GM19025 (cell line): Measurements from ENCODE around the gene CLEC17A.
"Not testable (repeated sequence)": the region's sequence is repeated elsewhere in the genome, so short reads cannot be mapped to it uniquely, and the experiment has no call there.

Experiments
- ATAC-seq: cut with Tn5 transposase; IDR thresholded peaks from one replicate; pipeline ENCODE4 v1.9.1; 2021; ENCODE audit warnings: mild to moderate bottlenecking, low read depth, moderate library complexity; ENCODE audit not compliant: unreplicated experiment

Gene CLEC17A

GRCh38 chr19:14582894-14583340 is at the start of gene CLEC17A:
TSS of gene CLEC17A (plus strand) at chr19:14583084. CDS start at chr19:14583161, 77 bp downstream.
- ATAC-seq = no peak

GRCh38 chr19:14533450-14533849 is 49.4 kb upstream of the CLEC17A start:
- ATAC-seq = no peak

GRCh38 chr19:14536926-14537692 is 45.8 kb upstream of the CLEC17A start:
- no peak for ATAC-seq

GRCh38 chr19:14540741-14541525 is 42.0 kb upstream of the CLEC17A start:
- ATAC-seq = no peak

- ATAC-seq = not testable (repeated sequence)
Measured at GRCh38 chr19:14541979-14542378, 40.9 kb upstream of the CLEC17A start.

GRCh38 chr19:14542711-14543328 is 40.1 kb upstream of the CLEC17A start:
- no peak for ATAC-seq

GRCh38 chr19:14544047-14544446 is 38.8 kb upstream of the CLEC17A start:
- ATAC-seq = no peak

- no peak for ATAC-seq
Measured at GRCh38 chr19:14544977-14545715, 37.7 kb upstream of the CLEC17A start.

- ATAC-seq = no peak
Measured at GRCh38 chr19:14545716-14546082, 37.2 kb upstream of the CLEC17A start.

GRCh38 chr19:14550201-14550754 is 32.6 kb upstream of the CLEC17A start:
- ATAC-seq = no peak

GRCh38 chr19:14551134-14552005 is 31.5 kb upstream of the CLEC17A start:
- not testable (repeated sequence) for ATAC-seq

GRCh38 chr19:14552006-14552360 is 30.9 kb upstream of the CLEC17A start:
- ATAC-seq = not testable (repeated sequence)

- no peak for ATAC-seq
Measured at GRCh38 chr19:14553042-14553938, 29.6 kb upstream of the CLEC17A start.

- no peak for ATAC-seq
Measured at GRCh38 chr19:14553939-14554243, 29.0 kb upstream of the CLEC17A start.

GRCh38 chr19:14554382-14554812 is 28.5 kb upstream of the CLEC17A start:
- no peak for ATAC-seq

- ATAC-seq = no peak
Measured at GRCh38 chr19:14555918-14556661, 26.8 kb upstream of the CLEC17A start.

- no peak for ATAC-seq
Measured at GRCh38 chr19:14556662-14557188, 26.2 kb upstream of the CLEC17A start.
